Aorta (tissue), 5 donors: ENCODE results near the gene TNFAIP3. TPM values are rescaled to one million over a fixed set of nuclear protein-coding genes. Genes with fewer than 3 reads are reported as not detected.
A peak's percentile ranks its signal among the peaks of the same experiment; 100 is the strongest.

Experiments used
- ATAC-seq: fragments of 200-7000 bp; cut with Tn5 transposase; one replicate; pipeline ENCODE4 v1.9.1; 2022; ENCODE audit warnings: moderate library complexity; ENCODE audit not compliant: low FRiP score
- DNase-seq, 2 donors: peaks; one replicate each; pipeline ENCODE4 v3.0.0-alpha.2; 2020
- H3K27ac ChIP-seq, 2 donors: one replicate each; pipeline ENCODE4 v1.5.1; 2013; ENCODE audit warnings: low read length in 2 of 2, mild to moderate bottlenecking in 2 of 2, moderate library complexity in 2 of 2, control low read depth in 1 of 2, inconsistent platforms in 1 of 2, low read depth in 1 of 2
- H3K27me3 ChIP-seq, 2 donors: one replicate each; pipeline ENCODE4 v1.6.1; 2013; ENCODE audit warnings: control low read depth in 1 of 2, low read length in 1 of 2, mild to moderate bottlenecking in 1 of 2, moderate library complexity in 1 of 2; ENCODE audit not compliant: insufficient read depth in 2 of 2, control insufficient read depth in 1 of 2
- H3K36me3 ChIP-seq, 2 donors: one replicate each; pipeline ENCODE4 v1.6.1; 2013; ENCODE audit warnings: control low read depth in 1 of 2, low read length in 1 of 2, mild to moderate bottlenecking in 1 of 2; ENCODE audit not compliant: insufficient read depth in 2 of 2, control insufficient read depth in 1 of 2
- H3K4me1 ChIP-seq, 2 donors: one replicate each; pipeline ENCODE4 v1.6.1; 2013; ENCODE audit warnings: low read length in 2 of 2, control low read depth in 1 of 2, mild to moderate bottlenecking in 1 of 2, moderate library complexity in 1 of 2; ENCODE audit not compliant: insufficient read depth in 2 of 2, control insufficient read depth in 1 of 2
- H3K4me3 ChIP-seq, 2 donors: one replicate each; pipeline ENCODE4 v1.5.1; 2013; ENCODE audit warnings: low read length in 2 of 2, control low read depth in 1 of 2, mild to moderate bottlenecking in 1 of 2
- H3K9me3 ChIP-seq: one replicate; pipeline ENCODE4 v1.6.1; 2013; ENCODE audit warnings: mild to moderate bottlenecking, low read length; ENCODE audit not compliant: control insufficient read depth
- WGBS, 2 donors: extraction: QIAGEN DNeasy Blood & Tissue Kit; methylation state at CpG; one replicate each; pipeline ENCODE4 v1.1.7; 2013; 5-methylcytosine and 5-hydroxymethylcytosine counted together
- intact Hi-C, 2 donors: fragments of 100-400 bp; cut with DNase I; formaldehyde crosslinking; loops; one replicate each; pipeline versions ENCODE4 v1.14.2 to v1.15.0; 2022
- polyA plus RNA-seq, 2 donors: library from polyadenylated mRNA; stranded (reverse); fragments of 200-250 nt; gene quantifications; one replicate each; pipeline ENCODE4 v1.2.3, GENCODE V29; 2013
- total RNA-seq, 2 donors: library from RNA; stranded (reverse); fragmentation: NEBNext Ultra II Directional; extraction: Animal tissue kit (Norgen Biotek cat#: 25700); gene quantifications; one replicate each; pipeline ENCODE4 v1.2.1, GENCODE V29; 2021
- donor health status: healthy with polysubstance abuse.
- donor health status: Bipolar disorder and iron deficiency.
- donor health status: DM: no; HTN: no; CAD: no.
- donor health status: DM: no; HTN: no; CAD: no.
- donor health status: DM: yes; HTN: yes; CAD: no.

The TNFAIP3 gene
- total and polyA plus RNA-seq, 4 donors: 4.9 to 40.2 (median 13.8) TPM

GRCh38 chr6:137877113-137877512 lies 10.1 kb downstream of the TNFAIP3 start:
- WGBS, 2 donors: 95 to 96% methylated on average over 3 of the region's 3 CpGs
- intact Hi-C loops: no loop called here
- Histone ChIP-seq H3K36me3 (peaks cover 0 to 9% of the 10 kb centered on the region in 2 donors), H3K9me3 (no peaks in the 10 kb centered on the region), H3K27me3 (no peaks in the 10 kb centered on the region), H3K4me1 (no peaks in the 10 kb centered on the region), H3K4me3 (no peak overlapping the region), H3K27ac (no peak overlapping the region)
- DNase-seq (no peak), ATAC-seq (no peak)

GRCh38 chr6:137877606-137878005 lies 10.5 kb downstream of the TNFAIP3 start:
- ATAC-seq (no peak), DNase-seq (no peak)
- Histone ChIP-seq H3K27ac (no peak overlapping the region), H3K36me3 (peaks cover 0 to 9% of the 10 kb centered on the region in 2 donors), H3K4me3 (no peak overlapping the region), H3K27me3 (no peaks in the 10 kb centered on the region), H3K4me1 (no peaks in the 10 kb centered on the region), H3K9me3 (no peaks in the 10 kb centered on the region)
- 98 to 99% methylated on average over 5 of the region's 5 CpGs for WGBS, 2 donors
- intact Hi-C loops: no loop called here

- 89 to 92% methylated on average over 2 of the region's 2 CpGs for WGBS, 2 donors
- ATAC-seq: no peak
- H3K9me3 ChIP-seq: no peaks in the 10 kb centered on the region
- H3K4me1 ChIP-seq: no peaks in the 10 kb centered on the region
- no peak overlapping the region for H3K4me3 ChIP-seq
- intact Hi-C loops: no loop called here
- H3K36me3 ChIP-seq: peaks cover 0 to 9% of the 10 kb centered on the region in 2 donors
- no peak overlapping the region for H3K27ac ChIP-seq
- H3K27me3 ChIP-seq: no peaks in the 10 kb centered on the region
- DNase-seq: no peak
These were observed 11.0 kb downstream of the TNFAIP3 start for GRCh38 chr6:137878029-137878428.

- H3K36me3 ChIP-seq: peaks cover 0 to 9% of the 10 kb centered on the region in 2 donors
- H3K27ac ChIP-seq: no peak overlapping the region
- H3K4me3 ChIP-seq: no peak overlapping the region
- H3K9me3 ChIP-seq: no peaks in the 10 kb centered on the region
- intact Hi-C loops: no loop called here
- DNase-seq (no peak), ATAC-seq (no peak)
- no peaks in the 10 kb centered on the region for H3K4me1 ChIP-seq
- WGBS, 2 donors: 72 to 75% methylated on average over 33 of the region's 33 CpGs
- no peaks in the 10 kb centered on the region for H3K27me3 ChIP-seq
These were observed 11.6 kb downstream of the TNFAIP3 start for GRCh38 chr6:137878486-137879285.

- Histone ChIP-seq H3K27me3 (no peaks in the 10 kb centered on the region), H3K36me3 (peaks cover 0 to 9% of the 10 kb centered on the region in 2 donors), H3K4me3 (no peak overlapping the region), H3K27ac (no peak overlapping the region), H3K4me1 (no peaks in the 10 kb centered on the region), H3K9me3 (no peaks in the 10 kb centered on the region)
- 74 to 84% methylated on average over 7 of the region's 7 CpGs for WGBS, 2 donors
- intact Hi-C loops: no loop called here
- ATAC-seq: no peak
- no peak for DNase-seq
These were observed 12.2 kb downstream of the TNFAIP3 start for GRCh38 chr6:137879299-137879698.

- intact Hi-C loops: no loop called here
- H3K9me3 ChIP-seq: no peaks in the 10 kb centered on the region
- H3K27me3 ChIP-seq: no peaks in the 10 kb centered on the region
- no peak overlapping the region for H3K4me3 ChIP-seq
- no peak overlapping the region for H3K27ac ChIP-seq
- H3K4me1 ChIP-seq: no peaks in the 10 kb centered on the region
- ATAC-seq: no peak
- WGBS, 2 donors: 81 to 82% methylated on average over 13 of the region's 13 CpGs
- no peak for DNase-seq
- H3K36me3 ChIP-seq: peaks cover 0 to 7% of the 10 kb centered on the region in 2 donors
These were observed 13.1 kb downstream of the TNFAIP3 start for GRCh38 chr6:137879885-137880745.

- Histone ChIP-seq H3K27me3 (no peaks in the 10 kb centered on the region), H3K4me1 (no peaks in the 10 kb centered on the region), H3K9me3 (no peaks in the 10 kb centered on the region), H3K4me3 (no peak overlapping the region), H3K36me3 (peaks cover 0 to 7% of the 10 kb centered on the region in 2 donors), H3K27ac (no peak overlapping the region)
- DNase-seq: no peak
- ATAC-seq: peak; percentile 45
- intact Hi-C loops: no loop called here
- WGBS, 2 donors: 84 to 86% methylated on average over 21 of the region's 21 CpGs
These were observed 13.9 kb downstream of the TNFAIP3 start for GRCh38 chr6:137880746-137881521.

- H3K4me1 ChIP-seq: no peaks in the 10 kb centered on the region
- H3K36me3 ChIP-seq: peaks cover 0 to 7% of the 10 kb centered on the region in 2 donors
- ATAC-seq (no peak), DNase-seq (no peak)
- H3K4me3 ChIP-seq: no peak overlapping the region
- H3K9me3 ChIP-seq: no peaks in the 10 kb centered on the region
- 91 to 95% methylated on average over 9 of the region's 9 CpGs for WGBS, 2 donors
- H3K27me3 ChIP-seq: no peaks in the 10 kb centered on the region
- no peak overlapping the region for H3K27ac ChIP-seq
- intact Hi-C loops: no loop called here
These were observed 14.4 kb downstream of the TNFAIP3 start for GRCh38 chr6:137881522-137881886.
